ENCODE results near the gene ZNF280B.
"Not testable (repeated sequence)": the region's sequence is repeated elsewhere in the genome, so short reads cannot be mapped to it uniquely, and the experiment has no call there.

The ZNF280B gene

GRCh38 chr22:22463855-22464540 lies 44.5 kb downstream of the ZNF280B start:
- DNase-seq (ENCODE audit: low read depth): peak; percentile 25

DNA sequence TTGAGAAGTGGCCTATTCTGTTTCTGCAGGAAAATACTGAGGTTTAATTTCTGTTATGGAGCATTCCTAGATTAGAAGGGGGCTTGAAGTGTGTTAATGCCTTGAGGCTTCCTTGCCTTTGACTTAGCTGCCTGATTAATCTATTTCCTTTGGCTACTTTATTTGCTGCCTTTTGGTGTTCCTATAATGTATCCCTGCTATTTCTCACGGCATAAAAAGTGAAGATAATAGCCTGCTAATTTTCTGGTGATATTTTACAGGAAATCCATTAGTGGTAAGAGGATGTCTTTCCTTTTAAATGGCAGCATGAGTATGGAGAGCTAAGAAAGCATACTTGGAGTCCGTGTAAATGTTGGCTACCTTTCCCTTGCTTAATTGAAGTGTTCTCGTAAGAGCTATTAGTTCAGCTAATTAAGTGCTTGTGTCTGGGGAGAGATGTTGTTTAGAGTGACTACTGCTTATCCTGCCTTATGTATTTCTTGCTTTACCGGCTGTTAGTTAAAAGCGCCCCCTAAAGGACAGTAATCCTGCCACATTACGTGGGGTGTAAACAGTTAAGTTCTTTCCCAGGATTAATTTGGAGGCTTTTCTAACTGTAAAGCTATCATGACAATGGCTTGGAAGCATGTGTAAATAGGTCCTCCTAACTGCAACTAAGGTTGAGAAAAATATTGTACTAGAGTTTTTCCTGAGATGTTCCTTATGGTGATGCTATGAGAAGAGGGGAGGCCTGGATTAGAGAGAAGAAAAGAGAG lies 45.6 kb downstream of the ZNF280B start:
- no peak for DNase-seq (ENCODE audit: low read depth)

- no peak for DNase-seq (ENCODE audit: low read depth)
Observed at GRCh38 chr22:22461583-22461982, 47.0 kb downstream of the ZNF280B start.

- no peak for DNase-seq (ENCODE audit: low read depth)
Observed at GRCh38 chr22:22461111-22461510, 47.4 kb downstream of the ZNF280B start.

GRCh38 chr22:22460635-22461034 lies 47.9 kb downstream of the ZNF280B start:
- no peak for DNase-seq (ENCODE audit: low read depth)

GRCh38 chr22:22460060-22460459 lies 48.5 kb downstream of the ZNF280B start:
- no peak for DNase-seq (ENCODE audit: low read depth)

GRCh38 chr22:22458896-22459588 lies 49.5 kb downstream of the ZNF280B start:
- DNase-seq (ENCODE audit: low read depth): no peak

DNA sequence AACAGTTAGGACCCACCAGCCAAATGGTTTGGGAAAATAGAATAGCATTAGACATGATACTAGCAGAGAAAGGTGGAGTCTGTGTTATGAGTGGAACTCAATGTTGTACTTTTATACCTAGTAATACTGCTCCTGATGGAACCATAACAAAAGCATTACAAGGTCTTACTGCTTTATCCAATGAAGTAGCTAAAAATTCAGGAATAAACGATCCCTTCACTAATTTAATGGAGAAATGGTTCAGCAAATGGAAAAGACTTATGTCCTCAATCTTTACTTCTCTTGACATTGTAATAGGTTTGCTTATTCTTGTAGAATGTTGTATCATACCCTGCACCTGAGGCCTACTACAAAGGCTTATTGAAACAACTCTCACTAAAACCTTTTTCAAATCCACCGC lies 50.2 kb downstream of the ZNF280B start:
- DNase-seq (ENCODE audit: low read depth): no peak

GRCh38 chr22:22454997-22455396 lies 53.5 kb downstream of the ZNF280B start:
- DNase-seq (ENCODE audit: low read depth): no peak

- DNase-seq (ENCODE audit: low read depth): no peak
Observed at GRCh38 chr22:22452996-22453686, 55.4 kb downstream of the ZNF280B start.

GRCh38 chr22:22452211-22452610 lies 56.3 kb downstream of the ZNF280B start:
- no peak for DNase-seq (ENCODE audit: low read depth)

DNA sequence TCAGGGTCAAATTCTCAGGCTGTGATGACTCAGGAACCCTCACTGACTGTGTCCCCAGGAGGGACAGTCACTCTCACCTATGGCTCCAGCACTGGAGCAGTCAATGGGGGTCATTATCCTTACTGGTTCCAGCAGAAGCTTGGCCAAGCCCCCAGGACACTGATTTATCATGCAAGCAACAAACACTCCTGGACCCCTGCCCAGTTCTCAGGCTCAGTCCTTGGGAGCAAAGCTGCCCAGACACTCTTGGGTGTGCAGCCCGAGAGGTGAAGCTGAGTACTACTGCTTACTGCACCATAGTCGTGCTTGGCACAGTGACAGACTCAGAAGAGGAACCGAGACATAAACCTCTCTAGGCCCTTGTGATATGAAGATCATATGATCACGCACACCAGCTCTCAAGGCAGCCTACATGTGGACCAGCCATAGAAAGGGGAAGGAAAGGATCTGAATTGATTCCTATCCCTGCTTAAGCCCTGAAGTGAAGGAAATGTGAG lies 58.2 kb downstream of the ZNF280B start:
- no peak for DNase-seq (ENCODE audit: low read depth)

- DNase-seq (ENCODE audit: low read depth): no peak
Observed at GRCh38 chr22:22449819-22450218, 58.7 kb downstream of the ZNF280B start.

- DNase-seq (ENCODE audit: low read depth): no peak
Observed at GRCh38 chr22:22446517-22446916, 62.0 kb downstream of the ZNF280B start.

GRCh38 chr22:22444007-22444589 lies 64.4 kb downstream of the ZNF280B start:
- not testable (repeated sequence) for DNase-seq (ENCODE audit: low read depth)

DNA sequence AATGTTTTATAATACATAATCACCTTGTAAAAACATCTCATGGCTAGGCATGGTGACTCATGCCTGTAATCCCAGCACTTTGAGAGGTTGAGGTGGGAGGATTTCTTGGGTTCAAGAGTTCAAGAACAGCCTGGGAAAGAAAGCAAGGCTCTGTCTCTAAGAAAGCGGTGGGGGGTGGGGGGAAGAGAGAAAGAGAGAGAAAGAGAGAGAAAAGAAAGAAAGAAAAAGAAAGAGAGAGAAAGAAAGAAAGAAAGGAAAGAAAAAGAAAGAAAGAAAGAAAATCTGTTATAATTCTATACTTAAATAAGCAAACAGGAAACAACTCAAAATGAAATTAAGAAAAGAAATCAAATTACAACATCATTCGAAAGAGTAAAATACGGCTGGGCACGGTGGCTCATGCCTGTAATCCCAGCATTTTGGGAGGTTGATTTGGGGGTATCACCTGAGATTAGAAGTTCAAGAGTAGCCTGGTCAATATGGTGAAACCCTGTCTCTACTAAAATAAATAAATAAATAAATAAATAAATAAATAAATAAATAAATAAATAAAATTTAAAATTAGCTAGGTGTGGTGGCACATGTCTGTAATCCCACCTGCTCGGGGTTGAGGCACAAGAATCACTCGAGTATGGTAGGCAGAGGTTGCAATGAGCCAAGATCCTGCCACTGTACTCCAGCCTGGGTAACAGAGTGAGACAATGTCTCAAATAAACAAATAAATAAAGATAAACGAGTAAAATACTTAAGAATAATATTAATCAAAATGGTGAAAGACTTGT lies 65.4 kb downstream of the ZNF280B start:
- no peak for DNase-seq (ENCODE audit: low read depth)

- not testable (repeated sequence) for DNase-seq (ENCODE audit: low read depth)
Observed at GRCh38 chr22:22441626-22442025, 66.9 kb downstream of the ZNF280B start.

DNA sequence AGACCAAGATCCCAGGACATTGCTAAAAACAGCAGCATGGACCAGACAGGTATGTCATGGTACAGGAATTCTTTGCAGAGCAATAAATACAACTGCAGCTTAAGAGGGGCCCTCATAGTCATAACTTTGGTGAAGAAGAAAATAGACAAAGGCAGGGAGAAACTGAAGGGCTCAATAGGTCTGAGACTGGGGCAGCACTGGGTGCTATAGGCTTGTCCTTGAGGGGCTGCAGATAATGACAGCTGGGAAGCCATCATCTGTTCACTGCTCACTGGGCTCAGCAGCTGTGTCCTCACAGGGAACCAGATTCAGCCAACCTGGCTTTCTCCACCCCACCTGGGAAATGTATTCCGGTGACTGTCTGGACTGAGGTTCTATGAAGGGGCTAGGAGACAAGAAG lies 68.4 kb downstream of the ZNF280B start:
- no peak for DNase-seq (ENCODE audit: low read depth)

Measured in stimulated activated CD8-positive, alpha-beta memory T cell treated with anti-CD3 and anti-CD28 coated beads, Interleukin-12 subunit alpha, Interleukin-12 subunit beta, amount 100 ng/mL, for 1 hour (primary cell).